A172 (cell line): ENCODE results near the gene FAP. TPM values are rescaled to one million over a fixed set of nuclear protein-coding genes. Genes with fewer than 3 reads are reported as not detected.

Experiments used
- DNase-seq: peaks from one replicate; pipeline ENCODE4 v3.0.0-alpha.2; 2015; ENCODE audit warnings: low spot score
- total RNA-seq: library from RNA; depleted of rRNA; stranded (reverse); fragments of >200 nt; shearing (Covaris generic); gene quantifications from 2 replicates; pipeline ENCODE4 v1.2.3, GENCODE V29; 2014; rRNA removed

Gene FAP
- total RNA-seq, 1 experiment from 2014 or later = 2.2 TPM

DNA sequence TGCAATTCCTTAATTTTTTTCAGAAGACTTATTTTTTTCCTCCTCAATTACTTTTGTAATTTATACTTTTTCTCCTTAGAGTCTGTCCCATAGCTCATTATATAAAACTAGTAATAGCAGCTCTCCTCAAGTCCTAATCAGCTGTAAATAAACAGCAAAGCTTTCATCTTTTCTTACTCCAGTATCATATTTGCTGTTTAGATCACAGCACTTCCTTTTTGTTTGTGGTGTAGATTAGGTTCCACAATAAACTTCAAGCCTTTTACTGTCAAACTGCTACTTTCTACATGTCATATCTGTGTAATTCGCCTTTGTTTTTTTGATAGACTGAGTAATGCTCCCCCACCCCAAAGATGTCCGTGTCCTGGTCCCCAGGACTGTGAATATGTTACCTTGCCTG, 116.7 kb downstream of the FAP start:
- DNase-seq = no peak

DNA sequence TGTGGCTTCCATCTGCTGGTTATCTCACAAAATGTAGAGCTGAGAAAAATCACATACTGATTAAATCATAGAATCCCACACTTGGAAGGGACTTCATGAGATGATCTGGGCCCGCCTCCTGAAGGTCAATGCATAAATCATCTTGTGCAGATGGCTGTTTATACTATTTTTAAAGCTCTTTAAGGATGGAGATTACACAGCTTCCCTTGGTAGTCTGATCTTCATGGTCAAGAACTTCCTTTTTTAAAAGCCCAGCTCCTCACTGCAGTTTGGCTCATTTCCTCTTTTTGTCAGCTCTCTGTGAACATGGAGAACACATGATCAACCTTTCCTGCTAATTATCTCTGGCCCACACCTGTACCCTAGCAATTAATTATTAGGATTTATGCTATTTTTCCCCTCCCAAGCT, 117.1 kb downstream of the FAP start:
- no peak for DNase-seq

DNA sequence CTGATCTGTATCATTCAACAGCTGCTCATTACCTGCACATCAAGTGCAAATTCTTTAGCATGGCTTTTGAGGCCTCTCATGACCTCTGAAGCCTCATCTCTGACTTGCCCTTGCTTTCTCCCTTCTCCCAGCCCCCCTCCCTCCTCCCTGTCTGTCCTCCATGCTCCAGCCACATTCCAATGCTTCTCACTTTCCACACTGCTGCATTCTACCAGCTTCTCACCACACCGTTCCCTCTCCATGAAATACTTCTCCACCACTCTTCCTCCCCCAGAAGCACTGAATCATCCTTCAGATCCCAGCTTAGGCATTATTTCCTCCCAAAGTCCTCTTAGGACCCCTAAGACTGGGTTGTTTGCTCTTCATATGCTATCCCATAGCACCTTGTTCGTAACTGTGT, 118.1 kb downstream of the FAP start:
- DNase-seq = no peak

- peak; percentile 71 for DNase-seq
These were observed 119.2 kb downstream of the FAP start for GRCh38 chr2:162123806-162124758.

Other genes with a start within 250 kb of the FAP start
- gene DPP4, start 169.2 kb downstream of the FAP start, total RNA-seq = 0.03 and 1.2 TPM in 2 replicates
- gene GCG, start 91.2 kb downstream of the FAP start, total RNA-seq = not detected in 2 replicates
- gene IFIH1, start 75.2 kb upstream of the FAP start, total RNA-seq = 4.7 and 7.0 TPM in 2 replicates
- gene GCA, start 100.7 kb upstream of the FAP start, total RNA-seq = 27.7 and 36.8 TPM in 2 replicates